ENCODE results near the gene PIK3AP1. TPM values are rescaled to one million over a fixed set of nuclear protein-coding genes. Genes with fewer than 3 reads are reported as not detected.

Gene PIK3AP1
- total and polyA plus RNA-seq, 2 of the 13 experiments (the other 11 are each of a cell fraction or from before 2014, with no cell fraction given) = 3.6 to 13.8 TPM

- TF ChIP-seq CSRNP1 (CRISPR knock-in tag; IDR thresholded peaks at IDR 0.05) (no peak), CHD4 (IDR thresholded peaks at IDR 0.05; ENCODE audit: borderline replicate concordance, low read length) (no peak), TCF7 (IDR thresholded peaks at IDR 0.05; ENCODE audit: low read depth) (peak; percentile 46; the same call in 1 of the 2 replicates), ZNF781 (CRISPR knock-in tag; IDR thresholded peaks at IDR 0.05; ENCODE audit: borderline replicate concordance, not compliant biosample characterization) (no peak), NAIF1 (CRISPR knock-in tag; IDR thresholded peaks at IDR 0.05; ENCODE audit: borderline replicate concordance) (no peak), ZNF124 (CRISPR knock-in tag; IDR thresholded peaks at IDR 0.05) (no peak), GFI1 (CRISPR knock-in tag; IDR thresholded peaks at IDR 0.05; ENCODE audit: borderline replicate concordance) (peak; percentile 57; the same call in 1 of the 2 replicates), ATF5 (CRISPR knock-in tag; IDR thresholded peaks at IDR 0.05; ENCODE audit: low read depth) (no peak), ZFP41 (CRISPR knock-in tag; IDR thresholded peaks at IDR 0.05; ENCODE audit: borderline replicate concordance) (no peak), PRDM4 (CRISPR knock-in tag; IDR thresholded peaks at IDR 0.05; ENCODE audit: borderline replicate concordance) (no peak), ZNF746 (CRISPR knock-in tag; IDR thresholded peaks at IDR 0.05) (no peak), ZNF564 (CRISPR knock-in tag; IDR thresholded peaks at IDR 0.05) (no peak), ZNF546 (CRISPR knock-in tag; conservative IDR thresholded peaks at IDR 0.05) (no peak), KDM5A (IDR thresholded peaks at IDR 0.05; ENCODE audit: borderline replicate concordance, low read length) (no peak), MXI1 (IDR thresholded peaks at IDR 0.05; ENCODE audit: borderline replicate concordance, low read depth, low read length) (no peak), CBX5 (CRISPR knock-in tag; IDR thresholded peaks at IDR 0.05; ENCODE audit: borderline replicate concordance) (no peak), PBX3 (CRISPR knock-in tag; IDR thresholded peaks at IDR 0.05; ENCODE audit: borderline replicate concordance) (no peak), ZHX1 (CRISPR knock-in tag; IDR thresholded peaks at IDR 0.05; ENCODE audit: low read depth) (no peak), ZNF513 (CRISPR knock-in tag; conservative IDR thresholded peaks at IDR 0.05) (no peak), PHF20 (CRISPR knock-in tag; IDR thresholded peaks at IDR 0.05) (no peak)
Observed at GRCh38 chr10:96670786-96671185, 49.5 kb downstream of the PIK3AP1 start (continued).
